ENCODE results near the gene BRSK2. TPM values are rescaled to one million over a fixed set of nuclear protein-coding genes. Genes with fewer than 3 reads are reported as not detected.
A peak's percentile ranks its signal among the peaks of the same experiment; 100 is the strongest.
"Not testable (repeated sequence)": the region's sequence is repeated elsewhere in the genome, so short reads cannot be mapped to it uniquely, and the experiment has no call there.

The BRSK2 gene
- total RNA-seq, 1 donor from 2014 or later, result 0.74 TPM

DNA sequence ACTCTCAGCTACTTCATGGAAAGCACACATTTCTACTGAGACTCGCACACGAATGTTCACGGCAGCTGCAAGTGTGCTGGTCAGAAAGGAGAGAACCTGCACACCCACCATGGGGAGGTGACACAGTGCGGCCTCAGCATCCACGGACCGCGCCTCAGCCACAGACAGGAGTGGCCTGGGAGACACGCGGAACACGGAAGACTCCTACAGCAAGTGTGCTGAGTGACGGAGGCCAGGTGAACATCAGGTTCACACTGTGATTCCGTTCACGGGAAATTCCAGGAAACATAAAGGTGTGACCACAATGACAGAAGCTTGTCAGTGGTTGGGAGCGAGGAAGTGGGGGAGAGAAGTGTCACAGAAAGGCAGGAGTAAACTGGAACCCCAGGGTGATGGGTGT is 110.2 kb downstream of the BRSK2 start:
- DNase-seq (peak; percentile 17), ATAC-seq (no peak)
- intact Hi-C loops (cut with micrococcal nuclease), result no loop called here

DNA sequence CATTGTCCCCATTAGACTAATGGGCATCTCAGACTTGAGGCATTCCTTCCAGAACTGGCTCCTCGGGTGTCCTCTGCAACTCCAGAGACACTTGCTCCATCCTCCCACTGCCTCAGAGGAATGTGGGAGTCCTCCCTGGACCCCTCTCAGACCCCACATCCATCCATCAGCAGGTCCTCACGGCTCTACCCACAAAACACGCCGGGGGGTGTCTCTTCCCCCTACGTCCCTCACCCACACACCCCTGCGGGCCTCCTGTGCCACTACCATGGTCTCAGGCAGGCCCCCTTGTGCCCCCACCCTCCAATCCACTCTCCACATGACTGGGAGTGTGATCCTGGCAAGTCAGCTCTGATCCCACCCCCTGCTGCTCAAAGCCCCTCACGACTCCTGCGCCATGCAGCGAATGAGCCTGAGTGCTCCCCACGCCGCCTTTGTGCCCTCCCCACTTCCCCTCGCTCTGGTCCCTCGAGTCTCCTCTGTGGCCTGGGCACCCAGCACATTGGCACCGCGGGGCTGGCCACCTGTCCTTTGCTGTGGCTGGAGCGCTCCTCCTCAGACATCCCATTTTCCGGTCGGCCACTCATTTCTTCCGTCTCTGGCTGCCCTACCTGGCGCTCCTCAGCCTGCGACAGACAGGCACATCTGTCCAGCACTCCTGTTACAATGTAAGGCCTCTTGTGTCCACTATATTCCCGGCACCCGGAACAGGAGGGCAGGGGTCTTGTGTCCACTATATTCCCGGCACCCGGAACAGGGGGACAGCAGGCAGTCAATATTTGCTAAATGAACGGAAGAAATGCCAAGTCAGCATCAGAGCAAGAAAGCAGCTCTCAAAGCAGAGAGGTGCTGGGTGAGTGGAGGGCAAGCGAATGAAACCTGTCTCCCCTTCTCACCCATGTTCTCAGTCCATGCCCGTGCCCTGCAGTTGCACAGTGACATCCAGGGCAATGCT is 111.0 kb downstream of the BRSK2 start:
- DNase-seq (peak; percentile 28), ATAC-seq (no peak)
- intact Hi-C loops (cut with micrococcal nuclease), result no loop called here

DNA sequence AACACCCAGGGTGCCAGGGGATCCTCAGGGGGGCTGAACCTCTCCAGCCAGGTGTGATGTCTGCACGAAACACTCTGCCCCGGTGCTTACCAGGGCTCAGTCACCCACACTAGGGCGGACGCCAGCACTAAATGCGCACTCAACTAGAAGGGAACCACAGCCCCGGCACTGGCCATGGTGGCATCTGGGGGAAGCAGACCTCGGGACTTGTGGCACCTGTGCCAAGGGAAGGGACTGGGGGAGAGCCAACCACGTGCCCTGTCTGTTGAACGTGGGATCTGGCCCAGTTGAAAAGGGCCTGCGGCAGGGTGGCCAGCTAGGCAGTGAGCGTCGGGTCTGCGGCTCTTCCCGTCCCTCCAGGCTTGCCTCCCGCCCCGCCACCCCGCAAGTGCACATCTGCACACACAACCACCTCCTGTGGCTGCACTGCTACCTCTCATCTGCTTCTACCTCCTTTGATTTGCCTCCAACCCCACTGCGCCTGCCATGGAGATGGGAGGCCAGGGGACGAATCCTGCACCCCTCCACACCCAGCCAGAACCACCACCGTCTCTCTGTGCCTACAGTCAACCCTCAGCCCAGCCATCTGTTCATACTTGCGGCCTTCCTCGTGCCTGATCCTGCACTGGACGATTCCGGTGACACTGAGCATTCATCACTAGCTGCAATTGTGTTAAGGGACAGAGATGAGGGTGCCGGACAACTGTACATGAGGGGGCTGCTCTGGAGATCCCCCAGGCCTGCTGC is 111.9 kb downstream of the BRSK2 start:
- intact Hi-C loops (cut with micrococcal nuclease), result no loop called here
- DNase-seq (peak; percentile 77), ATAC-seq (peak; percentile 68)

DNA sequence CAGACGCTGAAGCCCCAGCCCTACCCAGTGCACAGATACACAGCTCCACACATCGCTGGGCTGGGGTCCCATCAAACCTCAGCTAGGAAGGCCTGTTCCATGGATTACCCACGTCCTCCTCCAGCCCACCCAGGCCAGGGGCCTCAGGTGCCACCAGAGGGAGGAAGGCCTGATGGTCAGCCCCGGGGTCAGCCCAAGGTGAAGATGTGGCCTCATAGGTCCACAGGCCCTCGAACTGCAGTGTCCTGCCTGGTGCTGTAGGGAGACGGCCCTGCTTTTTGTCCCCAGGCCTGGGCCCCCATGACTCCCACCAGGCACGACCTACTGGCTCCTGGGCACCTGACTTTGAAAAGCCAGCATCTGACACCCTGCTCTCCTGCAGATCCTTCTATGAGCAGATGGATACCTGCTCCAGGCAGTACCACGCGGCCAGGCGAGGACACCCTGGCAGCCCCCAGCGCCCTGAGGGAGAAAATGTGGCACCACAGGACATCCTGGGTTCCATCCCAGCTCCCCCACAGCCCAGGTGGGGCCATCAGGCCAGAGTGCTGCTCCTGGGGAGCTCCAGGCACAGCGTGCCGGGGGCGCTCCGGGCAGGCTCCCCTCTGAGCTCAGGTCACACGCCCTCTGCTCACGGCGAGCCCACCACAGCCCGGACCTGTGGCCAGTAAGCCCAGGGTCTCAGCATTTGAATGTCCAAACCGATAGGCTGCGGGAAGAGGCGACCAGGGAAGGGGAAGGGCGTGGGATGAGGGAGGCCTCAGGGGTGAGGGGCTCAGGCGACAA is 112.6 kb downstream of the BRSK2 start:
- no peak for ATAC-seq
- intact Hi-C loops (cut with micrococcal nuclease), result no loop called here
- DNase-seq, result peak; percentile 19

DNA sequence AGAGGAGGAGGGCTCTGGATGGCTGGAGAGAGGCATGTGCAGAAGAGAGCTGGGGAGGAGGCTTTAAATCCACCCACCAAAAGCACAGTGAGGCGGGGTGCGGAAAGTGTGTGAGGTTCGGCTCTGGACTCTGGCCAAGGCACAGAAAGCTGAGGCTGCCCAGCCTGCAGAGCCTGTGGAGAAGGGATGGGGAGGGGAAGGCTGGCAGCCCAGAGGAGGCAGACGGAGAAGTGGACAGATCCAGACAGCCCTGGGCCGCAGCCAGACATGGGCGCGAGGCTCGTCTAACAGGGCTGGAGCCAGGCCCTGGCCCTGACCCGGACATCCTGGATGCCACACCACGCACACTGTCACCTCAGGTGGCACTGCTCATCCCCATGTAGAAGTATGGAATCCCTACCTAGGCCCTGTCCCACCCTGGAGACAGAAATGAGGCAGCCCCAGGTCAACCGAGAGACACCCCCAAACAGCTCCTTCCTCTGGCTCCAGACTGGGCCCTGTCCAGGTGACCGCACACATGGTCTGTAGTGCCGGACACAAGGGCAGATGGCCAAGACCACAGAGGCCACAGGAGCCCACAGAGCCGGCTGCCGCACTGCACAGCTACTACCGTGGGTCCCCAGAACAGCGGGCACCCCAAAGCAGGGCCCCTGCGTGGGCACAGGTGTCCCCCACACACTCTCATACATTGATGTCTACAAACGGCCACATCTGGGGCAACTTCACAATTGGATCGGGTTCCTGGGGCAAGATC is 113.4 kb downstream of the BRSK2 start:
- ATAC-seq, result peak; percentile 76
- DNase-seq, result peak; percentile 77
- intact Hi-C loops (cut with micrococcal nuclease), result no loop called here

DNA sequence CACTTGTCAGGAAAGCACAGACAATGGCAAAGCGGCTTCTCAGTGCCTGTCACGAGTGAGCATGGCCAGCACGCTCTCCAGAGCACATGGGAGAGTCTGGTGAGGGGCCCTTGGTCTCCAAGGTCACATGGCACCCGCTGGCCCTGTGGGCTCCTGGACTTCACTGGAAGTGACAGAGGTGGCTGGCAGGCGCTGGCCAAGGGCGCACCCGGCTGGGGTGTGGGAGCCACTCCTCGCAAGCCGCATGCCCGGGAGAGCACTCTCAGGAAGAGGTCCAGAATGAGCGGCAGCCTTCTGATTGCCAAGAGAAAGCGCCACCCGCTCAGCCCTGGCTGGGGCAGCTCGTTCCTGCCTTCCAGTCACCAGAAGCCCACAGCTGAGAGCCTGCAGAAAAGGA is 114.0 kb downstream of the BRSK2 start:
- ATAC-seq (peak; percentile 78), DNase-seq (peak; percentile 82)
- intact Hi-C loops (cut with micrococcal nuclease), result no loop called here

DNA sequence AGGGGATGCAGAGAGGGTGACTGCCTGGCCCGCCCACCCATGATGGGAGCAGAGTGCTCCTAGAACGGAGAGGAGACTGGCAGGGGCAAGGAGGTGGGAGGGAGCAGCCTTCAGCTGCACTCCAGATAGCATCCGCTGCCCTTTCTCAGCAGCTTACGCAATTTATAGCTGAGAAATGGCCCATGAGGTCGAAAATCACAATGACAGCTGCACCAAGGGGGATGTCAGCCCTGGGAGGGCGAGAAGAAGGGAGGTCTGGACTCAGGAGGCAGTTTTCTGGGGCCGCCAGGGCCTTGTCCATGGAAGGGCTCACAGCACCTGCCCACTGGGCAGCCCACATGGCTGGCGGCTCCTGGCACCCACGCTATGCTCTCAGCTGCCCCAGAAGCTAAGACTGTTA is 114.4 kb downstream of the BRSK2 start:
- intact Hi-C loops (cut with micrococcal nuclease), result no loop called here
- ATAC-seq (no peak), DNase-seq (no peak)

DNA sequence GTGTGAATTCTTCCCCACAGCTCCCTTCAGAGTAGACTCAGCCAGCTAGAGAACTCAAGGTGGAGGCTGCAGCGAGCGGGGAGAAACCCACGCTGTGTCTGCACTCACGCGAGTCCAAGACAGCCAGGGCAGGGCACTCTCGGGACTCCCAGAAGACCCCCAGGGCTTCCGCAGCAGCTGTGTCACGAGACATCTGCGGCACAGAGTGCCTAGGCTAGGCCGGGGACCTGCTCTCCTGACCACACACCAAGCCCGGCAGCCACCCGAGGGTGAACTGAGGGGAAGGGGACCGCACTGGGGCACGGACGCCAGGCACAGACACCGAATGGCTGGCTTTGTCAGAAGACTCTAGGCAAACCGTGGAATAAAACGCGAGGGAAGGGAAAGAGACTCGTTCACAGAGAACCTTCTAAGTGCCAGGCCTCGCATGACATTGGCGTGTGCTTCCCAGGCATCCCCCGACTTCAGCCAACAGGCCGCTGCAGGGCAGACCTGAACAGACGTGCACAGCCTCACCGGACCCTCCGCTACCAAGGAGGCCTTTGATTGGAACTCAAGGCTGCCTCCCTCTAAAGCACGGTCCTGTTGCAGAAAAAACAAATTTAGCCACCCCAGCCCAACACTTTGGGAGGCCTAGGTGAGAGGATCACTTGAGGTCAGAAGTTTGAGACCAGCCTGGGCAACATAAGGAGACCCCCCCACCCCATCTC is 115.0 kb downstream of the BRSK2 start:
- ATAC-seq (no peak), DNase-seq (peak; percentile 23)
- intact Hi-C loops (cut with micrococcal nuclease), result no loop called here

DNA sequence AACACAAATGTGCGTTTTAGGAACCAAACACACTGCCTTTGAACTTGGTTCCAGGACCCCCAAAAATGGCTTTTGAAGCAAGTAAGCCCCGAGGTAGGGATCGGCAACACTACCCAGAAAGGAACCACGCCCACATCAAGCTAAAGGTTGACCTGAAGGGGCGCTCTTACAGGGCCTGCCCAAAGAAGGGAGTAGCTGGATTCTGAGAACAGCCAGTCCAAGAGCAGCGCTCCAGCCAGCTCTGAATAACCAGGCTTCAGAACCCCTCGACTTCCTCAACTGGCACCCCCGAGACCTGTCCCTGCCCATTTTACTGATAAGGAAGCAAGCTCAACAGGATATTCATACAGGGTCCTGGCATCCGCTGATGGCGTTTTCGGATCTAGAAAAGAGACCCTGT is 115.7 kb downstream of the BRSK2 start:
- ATAC-seq (no peak), DNase-seq (peak; percentile 13)
- intact Hi-C loops (cut with micrococcal nuclease), result no loop called here

DNA sequence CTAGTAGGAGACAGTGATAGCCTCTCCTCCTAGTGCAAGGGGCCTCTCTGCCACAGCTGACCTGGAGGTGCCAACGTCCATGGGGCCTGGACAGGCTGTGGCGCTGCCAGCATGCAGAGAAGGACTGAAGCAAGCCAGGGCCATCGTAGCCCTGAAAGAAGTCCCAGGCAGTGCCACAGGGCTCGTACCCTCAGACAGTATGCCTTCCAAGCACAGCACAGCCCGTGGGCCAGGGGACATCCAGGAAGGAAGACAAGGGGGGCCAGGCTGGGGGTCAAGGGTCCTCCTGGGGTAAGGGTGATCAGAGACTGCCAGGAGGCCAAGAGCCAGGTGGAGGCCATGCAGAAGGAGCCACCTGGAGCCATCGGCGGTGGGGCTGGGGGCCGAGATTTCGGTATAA is 117.2 kb downstream of the BRSK2 start:
- intact Hi-C loops (cut with micrococcal nuclease), result no loop called here
- DNase-seq, result peak; percentile 22
- no peak for ATAC-seq

DNA sequence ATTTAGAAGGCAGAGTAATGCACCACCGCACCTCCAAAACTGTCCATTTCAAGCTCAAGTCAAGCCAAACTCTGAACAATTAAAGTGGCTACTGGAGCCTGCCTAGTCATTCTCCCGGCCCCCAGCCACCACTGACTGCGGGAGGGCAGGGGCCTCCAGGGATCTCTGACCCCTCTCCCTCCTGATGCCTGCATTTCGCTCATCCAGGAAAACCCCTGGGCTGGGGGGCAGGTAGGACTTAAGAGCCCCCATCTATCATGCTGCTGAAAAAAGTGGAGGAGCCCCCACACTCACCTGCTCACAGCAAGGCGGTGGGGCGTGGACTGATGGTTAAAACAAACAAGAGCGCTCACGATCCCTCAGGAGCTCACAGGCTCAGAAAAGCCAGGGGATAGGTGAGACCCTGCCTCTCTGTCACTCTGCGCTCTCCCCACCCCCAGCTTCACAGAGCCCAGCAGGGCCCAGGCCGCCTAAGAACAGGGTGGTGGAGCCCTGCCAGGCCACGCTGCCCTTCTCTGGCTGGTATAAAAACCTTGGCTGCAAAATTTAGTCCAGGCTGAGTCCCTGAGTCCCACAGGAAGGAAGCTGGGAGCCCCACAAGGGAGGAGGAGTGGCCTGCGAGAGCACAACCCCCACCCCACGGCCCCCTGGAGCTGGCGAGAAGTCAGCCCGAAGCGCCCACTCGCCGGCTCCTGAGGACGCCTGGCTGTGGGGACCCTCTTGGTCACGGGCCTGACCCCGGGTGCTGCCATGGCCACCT is 117.8 kb downstream of the BRSK2 start:
- peak; percentile 77 for DNase-seq
- peak; percentile 52 for ATAC-seq
- intact Hi-C loops (cut with micrococcal nuclease), result no loop called here

DNA sequence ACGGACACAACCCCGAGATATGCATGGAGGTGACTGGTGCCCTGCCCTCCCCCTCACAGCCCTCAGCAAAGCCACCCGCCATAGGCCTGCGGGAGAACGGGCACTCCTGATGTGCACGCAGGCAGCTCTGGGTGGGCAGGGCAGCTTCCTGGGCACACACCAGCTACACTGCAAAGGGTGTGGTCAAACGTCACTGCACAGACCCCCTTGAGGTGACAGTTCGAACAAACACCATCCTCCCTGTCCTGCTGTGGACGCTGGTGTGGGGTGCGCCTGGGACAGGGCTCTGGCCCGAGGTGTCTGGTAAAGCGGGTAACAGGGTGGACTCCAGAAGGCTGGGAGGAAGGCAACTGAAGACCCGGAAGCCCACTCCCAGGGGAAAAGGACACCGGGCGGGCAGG is 118.8 kb downstream of the BRSK2 start:
- DNase-seq (peak; percentile 26), ATAC-seq (no peak)
- intact Hi-C loops (cut with micrococcal nuclease), result no loop called here

DNA sequence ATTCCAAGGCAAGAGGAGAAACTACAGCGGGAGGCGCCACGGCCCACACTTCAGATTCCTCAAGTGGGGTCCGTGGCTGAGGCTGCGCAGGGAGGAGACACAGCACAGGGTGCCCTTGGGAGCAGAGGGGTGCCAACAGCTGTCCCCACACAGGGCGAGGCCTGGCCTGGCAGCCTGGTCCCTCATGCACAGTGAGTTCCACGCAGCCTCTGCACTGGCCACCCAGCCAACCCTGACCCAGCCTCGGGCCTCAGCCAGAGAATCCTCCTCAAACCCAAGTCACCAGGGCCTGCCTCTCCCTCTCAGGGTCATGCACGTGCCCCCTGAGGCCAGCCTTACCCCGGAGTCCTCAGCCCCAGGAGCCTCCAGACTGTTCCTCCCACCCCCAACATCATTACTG is 119.3 kb downstream of the BRSK2 start:
- no peak for ATAC-seq
- intact Hi-C loops (cut with micrococcal nuclease), result no loop called here
- peak; percentile 30 for DNase-seq

DNA sequence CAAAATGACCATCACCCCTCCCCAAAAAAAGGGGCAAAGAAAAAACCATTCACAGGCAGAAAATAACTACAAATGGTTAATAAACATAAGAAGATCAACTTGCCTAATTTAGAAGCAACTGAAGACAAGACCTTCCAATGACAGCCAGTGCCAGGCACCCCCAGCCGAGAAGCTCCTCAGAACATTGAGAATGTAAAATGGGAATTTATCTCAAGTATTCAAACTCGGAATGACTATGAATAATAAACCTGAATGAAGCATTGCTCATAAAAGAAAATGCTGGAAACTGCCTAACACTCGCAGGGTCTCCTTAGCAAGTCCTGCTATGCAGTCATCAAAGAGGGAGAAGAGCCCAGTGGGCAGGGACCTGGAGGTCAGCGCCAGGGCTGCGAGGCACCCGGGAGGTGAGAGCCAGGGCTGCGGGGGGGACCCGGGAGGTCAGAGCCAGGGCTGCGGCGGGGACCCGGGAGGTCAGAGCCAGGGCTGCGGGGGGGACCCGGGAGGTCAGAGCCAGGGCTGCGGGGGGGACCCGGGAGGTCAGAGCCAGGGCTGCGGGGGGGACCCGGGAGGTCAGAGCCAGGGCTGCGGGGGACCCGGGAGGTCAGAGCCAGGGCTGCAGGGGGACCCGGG is 120.0 kb downstream of the BRSK2 start:
- ATAC-seq (no peak), DNase-seq (peak; percentile 6)
- intact Hi-C loops (cut with micrococcal nuclease), result no loop called here

DNA sequence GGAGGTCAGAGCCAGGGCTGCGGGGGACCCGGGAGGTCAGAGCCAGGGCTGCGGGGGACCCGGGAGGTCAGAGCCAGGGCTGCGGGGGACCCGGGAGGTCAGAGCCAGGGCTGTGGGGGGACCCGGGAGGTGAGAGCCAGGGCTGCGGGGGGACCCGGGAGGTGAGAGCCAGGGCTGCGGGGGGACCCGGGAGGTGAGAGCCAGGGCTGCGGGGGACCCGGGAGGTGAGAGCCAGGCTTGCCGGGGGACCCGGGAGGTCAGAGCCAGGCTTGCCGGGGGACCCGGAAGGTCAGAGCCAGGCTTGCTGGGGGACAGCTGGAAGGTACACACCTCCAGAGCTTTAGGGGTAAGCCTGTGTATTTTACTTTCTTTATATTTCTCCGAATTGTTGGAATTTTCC is 120.6 kb downstream of the BRSK2 start:
- peak; percentile 11 for DNase-seq
- intact Hi-C loops (cut with micrococcal nuclease); ATAC-seq: not testable (repeated sequence)

DNA sequence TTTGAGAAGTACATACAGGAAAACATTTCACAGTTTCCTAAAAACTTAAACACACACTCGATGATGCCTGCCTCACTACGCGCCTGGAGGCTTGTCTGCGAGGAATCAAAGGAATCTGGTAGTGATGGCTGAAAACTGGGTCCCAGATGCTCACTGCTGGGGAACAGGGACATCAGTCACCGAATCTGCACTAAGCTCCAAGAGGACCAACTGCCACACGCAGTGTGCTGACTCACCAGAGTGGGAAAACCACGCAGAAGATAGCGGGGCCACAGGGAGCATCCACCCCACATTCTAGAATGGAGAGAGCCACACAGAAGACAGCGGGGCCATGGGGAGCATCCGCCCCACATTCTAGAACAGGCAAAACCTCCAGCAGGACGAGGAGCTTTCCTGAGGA is 121.2 kb downstream of the BRSK2 start:
- intact Hi-C loops (cut with micrococcal nuclease), result no loop called here
- ATAC-seq (no peak), DNase-seq (peak; percentile 10)

DNA sequence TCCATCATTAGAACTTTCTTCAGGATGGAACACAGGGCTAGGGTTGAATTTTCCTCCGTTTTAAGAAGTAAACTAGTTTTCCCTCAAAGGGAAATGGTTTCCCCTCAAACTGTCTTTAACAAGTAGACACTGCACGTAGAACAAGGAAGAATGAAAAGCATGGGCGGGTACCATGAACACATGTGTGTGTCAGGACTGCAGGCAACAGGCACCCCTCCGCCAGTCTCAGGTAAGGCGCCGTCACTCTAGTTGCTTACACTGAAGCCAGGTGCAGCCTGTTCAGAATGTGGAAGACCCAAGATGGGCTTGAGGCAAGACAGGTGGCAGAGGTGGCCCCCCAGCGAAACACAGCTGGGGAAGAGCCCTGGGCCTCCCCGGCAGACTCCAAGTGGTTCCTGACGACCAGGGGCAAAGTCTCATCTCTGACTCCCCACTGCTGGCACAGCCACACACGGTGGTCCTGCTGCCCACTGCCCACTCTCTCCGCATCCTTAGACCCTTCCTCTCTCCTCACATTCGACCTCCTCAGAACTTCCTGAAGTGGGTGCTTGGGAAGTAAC is 122.3 kb downstream of the BRSK2 start:
- ATAC-seq, result no peak
- peak; percentile 8 for DNase-seq
- intact Hi-C loops (cut with micrococcal nuclease), result no loop called here
